Osteocyte (in vitro differentiated cells): Measurements from ENCODE around the gene HTR4. TPM values are rescaled to one million over a fixed set of nuclear protein-coding genes. Genes with fewer than 3 reads are reported as not detected.
A peak's percentile ranks its signal among the peaks of the same experiment; 100 is the strongest.
"Not testable (repeated sequence)": the region's sequence is repeated elsewhere in the genome, so short reads cannot be mapped to it uniquely, and the experiment has no call there.

Experiments used
- DNase-seq: peaks from one replicate; pipeline ENCODE4 v3.0.0; 2021; ENCODE audit warnings: mixed read lengths; ENCODE audit not compliant: unreplicated experiment; ENCODE audit errors: extremely low spot score
- H3K27ac Mint-ChIP-seq: one replicate; pipeline ENCODE4 v1.8.0; 2021; ENCODE audit warnings: mild to moderate bottlenecking, mixed read lengths; ENCODE audit not compliant: unreplicated experiment
- H3K27me3 Mint-ChIP-seq: one replicate; pipeline ENCODE4 v1.8.0; 2021; ENCODE audit warnings: mixed read lengths; ENCODE audit not compliant: unreplicated experiment
- H3K36me3 Mint-ChIP-seq: one replicate; pipeline ENCODE4 v1.8.0; 2021; ENCODE audit warnings: mixed read lengths; ENCODE audit not compliant: unreplicated experiment
- H3K4me1 Mint-ChIP-seq: one replicate; pipeline ENCODE4 v1.8.0; 2021; ENCODE audit warnings: mixed read lengths; ENCODE audit not compliant: unreplicated experiment
- H3K4me3 Mint-ChIP-seq: one replicate; pipeline ENCODE4 v1.8.0; 2021; ENCODE audit warnings: mild to moderate bottlenecking, moderate library complexity, mixed read lengths; ENCODE audit not compliant: unreplicated experiment
- H3K9me3 Mint-ChIP-seq: one replicate; pipeline ENCODE4 v1.8.0; 2021; ENCODE audit warnings: mixed read lengths; ENCODE audit not compliant: unreplicated experiment
- total RNA-seq: library from RNA; stranded (reverse); gene quantifications from 2 replicates; pipeline ENCODE4 v1.2.1, GENCODE V29; 2021
- TF ChIP-seq, protein P1 (sequence below): fragments of 200-600 bp; sonication (generic); IDR thresholded peaks from 2 replicates; pipeline ENCODE4 v1.5.0; 2021; ENCODE audit warnings: antibody characterized with exemption, mild to moderate bottlenecking, moderate library complexity

The HTR4 gene
- total RNA-seq, 1 donor from 2014 or later, result not detected

DNA sequence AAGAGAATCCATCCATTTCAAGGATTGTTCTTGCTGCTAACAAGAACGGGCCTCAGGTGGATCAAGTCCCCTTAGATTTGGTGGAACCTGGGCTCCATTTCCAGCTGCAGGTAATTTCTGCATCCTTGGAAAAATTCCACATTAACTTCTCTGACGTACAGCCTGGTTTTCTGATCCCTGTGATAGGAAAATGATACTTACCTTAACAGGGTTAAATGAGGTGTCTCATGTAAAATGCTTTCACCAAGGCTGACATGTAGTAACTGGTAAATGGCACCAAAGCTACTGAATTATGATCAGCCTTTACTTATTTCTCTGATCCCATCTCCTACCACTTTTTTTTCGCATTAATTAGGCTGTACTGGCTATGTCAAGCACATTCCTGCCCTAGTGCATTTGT lies 176.9 kb downstream of the HTR4 start:
- peaks cover 3% of the 10 kb centered on the region for H3K4me1 Mint-ChIP-seq
- H3K36me3 Mint-ChIP-seq, result no peaks in the 10 kb centered on the region
- H3K27ac Mint-ChIP-seq, result no peak overlapping the region
- H3K9me3 Mint-ChIP-seq, result no peaks in the 10 kb centered on the region
- no peak for DNase-seq
- H3K4me3 Mint-ChIP-seq, result no peak overlapping the region
- peaks cover 21% of the 10 kb centered on the region for H3K27me3 Mint-ChIP-seq
- TF ChIP-seq, protein P1, sequence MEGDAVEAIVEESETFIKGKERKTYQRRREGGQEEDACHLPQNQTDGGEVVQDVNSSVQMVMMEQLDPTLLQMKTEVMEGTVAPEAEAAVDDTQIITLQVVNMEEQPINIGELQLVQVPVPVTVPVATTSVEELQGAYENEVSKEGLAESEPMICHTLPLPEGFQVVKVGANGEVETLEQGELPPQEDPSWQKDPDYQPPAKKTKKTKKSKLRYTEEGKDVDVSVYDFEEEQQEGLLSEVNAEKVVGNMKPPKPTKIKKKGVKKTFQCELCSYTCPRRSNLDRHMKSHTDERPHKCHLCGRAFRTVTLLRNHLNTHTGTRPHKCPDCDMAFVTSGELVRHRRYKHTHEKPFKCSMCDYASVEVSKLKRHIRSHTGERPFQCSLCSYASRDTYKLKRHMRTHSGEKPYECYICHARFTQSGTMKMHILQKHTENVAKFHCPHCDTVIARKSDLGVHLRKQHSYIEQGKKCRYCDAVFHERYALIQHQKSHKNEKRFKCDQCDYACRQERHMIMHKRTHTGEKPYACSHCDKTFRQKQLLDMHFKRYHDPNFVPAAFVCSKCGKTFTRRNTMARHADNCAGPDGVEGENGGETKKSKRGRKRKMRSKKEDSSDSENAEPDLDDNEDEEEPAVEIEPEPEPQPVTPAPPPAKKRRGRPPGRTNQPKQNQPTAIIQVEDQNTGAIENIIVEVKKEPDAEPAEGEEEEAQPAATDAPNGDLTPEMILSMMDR, result no peak

DNA sequence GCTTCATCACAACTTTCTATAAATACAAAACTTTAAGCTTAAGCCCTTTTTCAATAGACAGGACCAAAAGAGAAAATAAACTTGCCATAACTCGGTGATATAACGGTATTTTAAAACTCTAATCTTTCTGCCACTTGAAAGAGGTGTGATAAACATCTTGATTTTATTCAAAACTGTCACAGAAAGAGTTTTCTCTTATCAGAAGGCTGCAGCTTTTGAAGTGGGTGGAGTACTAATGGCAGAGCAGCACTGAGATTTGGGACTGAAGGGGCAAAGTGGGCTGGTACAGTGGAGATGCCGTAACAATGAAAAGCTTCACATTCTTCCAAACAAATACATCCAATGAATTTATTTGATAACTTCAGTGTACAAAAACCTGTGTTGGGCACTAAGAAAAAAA lies 178.0 kb downstream of the HTR4 start:
- no peak overlapping the region for H3K4me3 Mint-ChIP-seq
- H3K9me3 Mint-ChIP-seq, result no peaks in the 10 kb centered on the region
- peaks cover 21% of the 10 kb centered on the region for H3K27me3 Mint-ChIP-seq
- no peaks in the 10 kb centered on the region for H3K36me3 Mint-ChIP-seq
- TF ChIP-seq, protein P1, result no peak
- no peak overlapping the region for H3K27ac Mint-ChIP-seq
- no peak for DNase-seq
- H3K4me1 Mint-ChIP-seq, result peaks cover 12% of the 10 kb centered on the region

DNA sequence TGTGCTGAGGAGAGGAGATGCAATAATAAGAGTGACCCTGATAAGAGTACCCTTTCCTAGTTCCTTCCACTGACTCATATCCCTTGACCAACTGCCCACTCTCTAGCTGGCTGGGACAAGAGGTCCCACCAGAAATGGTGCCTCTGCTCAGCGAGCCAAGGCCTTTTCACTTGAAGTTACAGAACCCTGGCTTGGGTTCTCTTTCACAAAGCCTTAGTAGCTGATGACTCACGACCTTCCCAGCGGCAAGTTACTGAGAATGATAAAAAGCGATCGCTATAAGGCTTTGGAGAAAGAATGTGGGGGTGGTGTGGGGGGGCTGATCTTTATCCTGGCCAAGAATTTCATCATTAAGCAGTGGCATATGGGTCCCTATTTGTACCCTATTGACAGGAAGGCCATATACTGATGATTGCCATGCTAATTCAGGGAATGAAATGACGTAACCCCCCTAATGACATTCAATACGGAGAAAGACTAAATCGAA lies 180.3 kb downstream of the HTR4 start:
- Mint-ChIP-seq H3K27me3 (peaks cover 21% of the 10 kb centered on the region), H3K4me1 (peaks cover 20% of the 10 kb centered on the region), H3K27ac (no peak overlapping the region), H3K36me3 (no peaks in the 10 kb centered on the region), H3K9me3 (no peaks in the 10 kb centered on the region), H3K4me3 (no peak overlapping the region)
- DNase-seq, result no peak
- TF ChIP-seq, protein P1, result no peak

DNA sequence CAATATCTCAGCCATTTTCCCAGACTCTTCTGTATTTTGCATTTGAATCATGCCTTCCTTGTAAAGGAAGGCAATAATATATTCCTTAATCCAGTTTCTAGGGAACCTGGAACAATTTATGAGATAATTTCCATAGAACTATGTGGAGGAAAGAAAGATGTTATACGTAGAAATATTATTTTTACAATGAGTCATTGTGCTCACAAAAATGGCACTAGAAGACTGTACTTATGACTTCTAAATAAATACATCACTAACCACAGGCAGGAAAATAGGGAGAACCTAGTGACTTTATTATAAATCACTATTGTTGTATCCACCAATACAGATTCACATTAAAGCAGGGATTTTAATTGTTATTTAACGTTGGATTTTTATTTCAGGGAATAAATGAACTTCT lies 182.9 kb downstream of the HTR4 start:
- Mint-ChIP-seq H3K27me3 (peaks cover 4% of the 10 kb centered on the region), H3K4me3 (no peak overlapping the region), H3K27ac (peak overlapping the region; percentile 56), H3K36me3 (no peaks in the 10 kb centered on the region), H3K4me1 (peaks cover 20% of the 10 kb centered on the region), H3K9me3 (no peaks in the 10 kb centered on the region)
- TF ChIP-seq, protein P1, result no peak
- DNase-seq, result no peak

DNA sequence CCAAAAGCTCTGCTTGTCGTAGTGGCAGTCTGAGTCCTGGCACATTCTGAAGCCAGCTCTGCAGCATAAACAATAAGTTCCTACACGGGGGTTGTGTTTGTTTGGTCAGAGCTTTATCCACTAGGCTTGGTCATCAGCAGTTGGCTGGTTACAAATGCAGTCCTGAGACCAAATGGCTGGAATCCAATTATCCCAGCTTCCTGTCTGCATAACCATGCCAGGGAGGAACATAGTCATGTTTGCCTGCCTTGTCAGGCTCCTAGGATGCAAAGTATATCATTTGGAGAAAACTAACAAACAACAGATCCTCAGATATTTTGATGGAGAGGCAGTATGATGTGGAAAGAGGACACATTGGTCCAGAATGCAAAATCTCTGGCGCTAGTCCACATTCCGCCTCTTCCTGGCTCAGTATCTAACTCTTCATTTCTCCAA lies 184.8 kb downstream of the HTR4 start:
- Mint-ChIP-seq H3K4me1 (peaks cover 20% of the 10 kb centered on the region), H3K4me3 (no peak overlapping the region), H3K27ac (no peak overlapping the region), H3K27me3 (peaks cover 17% of the 10 kb centered on the region), H3K9me3 (no peaks in the 10 kb centered on the region), H3K36me3 (no peaks in the 10 kb centered on the region)
- TF ChIP-seq, protein P1, result no peak
- no peak for DNase-seq

DNA sequence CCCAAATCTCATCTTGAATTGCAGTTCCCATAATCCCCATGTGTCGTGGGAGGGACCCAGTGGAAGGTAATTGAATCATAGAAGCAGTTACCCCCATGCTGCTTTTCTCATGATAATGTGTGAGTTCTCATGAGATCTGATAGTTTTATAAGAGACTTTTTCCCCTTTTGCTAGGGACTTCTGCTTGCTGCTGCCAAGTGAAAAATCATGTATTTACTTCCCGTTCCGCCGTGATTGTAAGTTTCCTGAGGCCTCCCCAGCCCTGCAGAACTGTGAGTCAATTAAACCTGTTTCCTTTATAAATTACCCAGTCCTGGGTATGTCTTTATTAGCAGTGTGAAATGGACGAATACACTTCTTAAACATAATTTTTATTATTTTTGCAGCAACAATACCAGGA lies 185.6 kb downstream of the HTR4 start:
- peaks cover 20% of the 10 kb centered on the region for H3K4me1 Mint-ChIP-seq
- not testable (repeated sequence) for H3K27ac Mint-ChIP-seq, H3K4me3 Mint-ChIP-seq, H3K9me3 Mint-ChIP-seq, DNase-seq, H3K36me3 Mint-ChIP-seq
- peaks cover 25% of the 10 kb centered on the region for H3K27me3 Mint-ChIP-seq
